ENCODE measurements around the gene ZDHHC22.

ZDHHC22 gene

GRCh38 chr14:77142005-77142800, 612 bp upstream of the ZDHHC22 start:
- H3K9me3 ChIP-seq (ENCODE audit: control insufficient read depth, low read length) = no peaks in the 10 kb centered on the region
- WGBS, 2 experiments (ENCODE audit: insufficient coverage in 2 of 2) = 11 to 20% methylated on average over 5 to 6 of the region's 9 CpGs
- H3K36me3 ChIP-seq (ENCODE audit: control insufficient read depth, insufficient read depth, low read length) = no peaks in the 10 kb centered on the region
- no peak overlapping the region for H3K27ac ChIP-seq (ENCODE audit: low read depth, low read length, severe bottlenecking)
- H3K4me3 ChIP-seq (ENCODE audit: extremely low read depth, insufficient read depth, low read length, poor library complexity, severe bottlenecking) = peak overlapping the region; percentile 44
- peaks cover 13% of the 10 kb centered on the region for H3K4me1 ChIP-seq (ENCODE audit: control insufficient read depth, insufficient read depth, low read length, poor library complexity, severe bottlenecking)

DNA sequence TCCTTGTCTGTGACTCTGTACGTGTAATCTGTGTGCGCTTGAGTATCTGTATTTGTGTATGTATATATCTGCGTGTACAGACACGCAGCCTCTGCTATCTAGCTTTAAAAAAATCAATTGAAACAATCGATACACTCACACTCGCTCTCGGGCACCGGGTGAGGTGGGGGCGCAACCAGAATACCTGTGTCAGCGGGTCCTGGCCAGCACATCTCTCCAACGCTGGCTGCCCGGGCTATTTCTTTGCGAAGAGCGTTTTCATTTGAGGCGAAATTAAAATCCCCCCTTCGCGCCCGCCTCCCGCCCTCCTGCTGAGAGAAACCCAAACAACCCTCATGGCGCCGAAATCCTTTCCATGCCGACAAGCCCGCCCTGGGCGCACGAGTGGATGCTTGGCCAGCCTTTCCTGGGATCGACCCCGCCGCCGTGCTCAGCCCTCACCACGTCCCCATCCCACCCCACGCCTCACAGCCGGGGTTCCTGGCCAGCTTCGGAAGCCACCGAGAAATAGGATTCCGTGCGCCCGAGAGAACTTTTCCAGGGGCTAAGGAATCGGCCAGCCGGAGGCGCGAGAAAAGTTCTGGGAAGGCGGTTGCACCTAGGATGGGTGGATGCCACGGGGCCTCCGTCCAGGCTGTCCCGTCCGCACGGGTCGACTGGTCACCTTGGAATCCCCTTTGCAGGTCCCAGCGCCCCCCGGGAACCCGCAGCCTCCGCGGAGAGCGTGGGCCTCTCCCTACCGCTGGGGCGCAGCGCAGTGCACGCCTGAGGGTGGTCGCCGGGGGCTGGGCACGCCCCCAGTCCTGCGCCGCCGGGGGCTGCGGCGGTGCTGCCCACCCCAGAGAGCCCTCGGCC, 1.0 kb downstream of the ZDHHC22 start:
- Histone ChIP-seq H3K4me3 (ENCODE audit: extremely low read depth, insufficient read depth, low read length, poor library complexity, severe bottlenecking) (peak overlapping the region; percentile 44), H3K9me3 (ENCODE audit: control insufficient read depth, low read length) (no peaks in the 10 kb centered on the region), H3K36me3 (ENCODE audit: control insufficient read depth, insufficient read depth, low read length) (no peaks in the 10 kb centered on the region), H3K4me1 (ENCODE audit: control insufficient read depth, insufficient read depth, low read length, poor library complexity, severe bottlenecking) (peaks cover 13% of the 10 kb centered on the region), H3K27ac (ENCODE audit: low read depth, low read length, severe bottlenecking) (no peak overlapping the region)
- 1% methylated on average over 50 to 57 of the region's 67 CpGs for whole genome bisulfite sequencing, 2 experiments (ENCODE audit: insufficient coverage in 2 of 2)

- 11 to 12% methylated on average over 26 to 28 of the region's 52 CpGs for WGBS, 2 experiments (ENCODE audit: insufficient coverage in 2 of 2)
- Histone ChIP-seq H3K4me1 (ENCODE audit: control insufficient read depth, insufficient read depth, low read length, poor library complexity, severe bottlenecking) (peaks cover 13% of the 10 kb centered on the region), H3K36me3 (ENCODE audit: control insufficient read depth, insufficient read depth, low read length) (no peaks in the 10 kb centered on the region), H3K27ac (ENCODE audit: low read depth, low read length, severe bottlenecking) (no peak overlapping the region), H3K9me3 (ENCODE audit: control insufficient read depth, low read length) (no peaks in the 10 kb centered on the region), H3K4me3 (ENCODE audit: extremely low read depth, insufficient read depth, low read length, poor library complexity, severe bottlenecking) (peak overlapping the region; percentile 44)
These were observed 1.8 kb downstream of the ZDHHC22 start for GRCh38 chr14:77139540-77140358.

- no peak overlapping the region for H3K4me3 ChIP-seq (ENCODE audit: extremely low read depth, insufficient read depth, low read length, poor library complexity, severe bottlenecking)
- H3K9me3 ChIP-seq (ENCODE audit: control insufficient read depth, low read length) = no peaks in the 10 kb centered on the region
- WGBS, 2 experiments (ENCODE audit: insufficient coverage in 2 of 2) = 87 to 92% methylated on average over 13 to 15 of the region's 15 CpGs
- peaks cover 13% of the 10 kb centered on the region for H3K4me1 ChIP-seq (ENCODE audit: control insufficient read depth, insufficient read depth, low read length, poor library complexity, severe bottlenecking)
- no peak overlapping the region for H3K27ac ChIP-seq (ENCODE audit: low read depth, low read length, severe bottlenecking)
- H3K36me3 ChIP-seq (ENCODE audit: control insufficient read depth, insufficient read depth, low read length) = no peaks in the 10 kb centered on the region
These were observed 2.6 kb downstream of the ZDHHC22 start for GRCh38 chr14:77139022-77139421.

- Histone ChIP-seq H3K9me3 (ENCODE audit: control insufficient read depth, low read length) (no peaks in the 10 kb centered on the region), H3K4me3 (ENCODE audit: extremely low read depth, insufficient read depth, low read length, poor library complexity, severe bottlenecking) (no peak overlapping the region)
- 29% methylated on average over 20 to 22 of the region's 22 CpGs for WGBS, 2 experiments (ENCODE audit: insufficient coverage in 2 of 2)
These were observed 7.8 kb downstream of the ZDHHC22 start for GRCh38 chr14:77133720-77134338.

GRCh38 chr14:77131871-77132486, 9.6 kb downstream of the ZDHHC22 start:
- Histone ChIP-seq H3K4me3 (ENCODE audit: extremely low read depth, insufficient read depth, low read length, poor library complexity, severe bottlenecking) (no peak overlapping the region), H3K4me1 (ENCODE audit: control insufficient read depth, insufficient read depth, low read length, poor library complexity, severe bottlenecking) (no peaks in the 10 kb centered on the region), H3K36me3 (ENCODE audit: control insufficient read depth, insufficient read depth, low read length) (no peaks in the 10 kb centered on the region), H3K9me3 (ENCODE audit: control insufficient read depth, low read length) (no peaks in the 10 kb centered on the region), H3K27ac (ENCODE audit: low read depth, low read length, severe bottlenecking) (no peak overlapping the region)
- 84 to 92% methylated on average over 5 of the region's 5 CpGs for WGBS, 2 experiments (ENCODE audit: insufficient coverage in 2 of 2)

More at GRCh38 chr14:77133720-77134338, 7.8 kb downstream of the ZDHHC22 start:
- H3K27ac ChIP-seq (ENCODE audit: low read depth, low read length, severe bottlenecking) = no peak overlapping the region
- H3K4me1 ChIP-seq (ENCODE audit: control insufficient read depth, insufficient read depth, low read length, poor library complexity, severe bottlenecking) = no peaks in the 10 kb centered on the region
- H3K36me3 ChIP-seq (ENCODE audit: control insufficient read depth, insufficient read depth, low read length) = no peaks in the 10 kb centered on the region

DNA sequence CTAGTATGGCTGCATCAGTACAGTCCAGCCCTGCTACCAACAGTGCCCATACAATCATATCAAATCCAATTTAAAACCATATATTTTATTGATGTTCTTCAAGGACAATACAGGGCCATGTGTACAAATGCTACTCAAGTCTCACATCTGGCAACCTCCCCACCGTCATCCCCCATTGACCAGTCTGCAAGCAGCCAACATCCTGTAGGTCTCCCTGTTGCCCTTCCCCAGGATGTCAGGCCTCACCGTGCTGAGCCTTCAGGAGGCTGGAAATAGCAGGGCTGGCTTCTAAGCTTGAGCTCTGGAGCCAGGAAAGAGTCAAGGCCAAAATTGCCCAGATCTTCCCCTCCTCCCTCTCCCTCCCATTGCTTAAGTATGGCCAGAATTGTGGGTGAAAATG, 10.4 kb downstream of the ZDHHC22 start:
- no peaks in the 10 kb centered on the region for H3K4me1 ChIP-seq (ENCODE audit: control insufficient read depth, insufficient read depth, low read length, poor library complexity, severe bottlenecking)
- WGBS, 2 experiments (ENCODE audit: insufficient coverage in 2 of 2) = 83 to 94% methylated on average over 1 to 2 of the region's 2 CpGs
- no peak overlapping the region for H3K4me3 ChIP-seq (ENCODE audit: extremely low read depth, insufficient read depth, low read length, poor library complexity, severe bottlenecking)
- H3K36me3 ChIP-seq (ENCODE audit: control insufficient read depth, insufficient read depth, low read length) = no peaks in the 10 kb centered on the region
- no peaks in the 10 kb centered on the region for H3K9me3 ChIP-seq (ENCODE audit: control insufficient read depth, low read length)
- no peak overlapping the region for H3K27ac ChIP-seq (ENCODE audit: low read depth, low read length, severe bottlenecking)

GRCh38 chr14:77130386-77130785, 11.2 kb downstream of the ZDHHC22 start:
- no peak overlapping the region for H3K4me3 ChIP-seq (ENCODE audit: extremely low read depth, insufficient read depth, low read length, poor library complexity, severe bottlenecking)
- no peaks in the 10 kb centered on the region for H3K9me3 ChIP-seq (ENCODE audit: control insufficient read depth, low read length)
- H3K36me3 ChIP-seq (ENCODE audit: control insufficient read depth, insufficient read depth, low read length) = no peaks in the 10 kb centered on the region
- H3K4me1 ChIP-seq (ENCODE audit: control insufficient read depth, insufficient read depth, low read length, poor library complexity, severe bottlenecking) = no peaks in the 10 kb centered on the region
- H3K27ac ChIP-seq (ENCODE audit: low read depth, low read length, severe bottlenecking) = no peak overlapping the region
- WGBS, 2 experiments (ENCODE audit: insufficient coverage in 2 of 2) = 72 to 83% methylated on average over 1 to 2 of the region's 3 CpGs

GRCh38 chr14:77128414-77128891, 13.1 kb downstream of the ZDHHC22 start:
- H3K27ac ChIP-seq (ENCODE audit: low read depth, low read length, severe bottlenecking) = no peak overlapping the region
- H3K36me3 ChIP-seq (ENCODE audit: control insufficient read depth, insufficient read depth, low read length) = no peaks in the 10 kb centered on the region
- H3K4me1 ChIP-seq (ENCODE audit: control insufficient read depth, insufficient read depth, low read length, poor library complexity, severe bottlenecking) = peaks cover 8% of the 10 kb centered on the region
- no peaks in the 10 kb centered on the region for H3K9me3 ChIP-seq (ENCODE audit: control insufficient read depth, low read length)
- no peak overlapping the region for H3K4me3 ChIP-seq (ENCODE audit: extremely low read depth, insufficient read depth, low read length, poor library complexity, severe bottlenecking)
- 88 to 92% methylated on average over 3 to 5 of the region's 6 CpGs for WGBS, 2 experiments (ENCODE audit: insufficient coverage in 2 of 2)
